GM10248 (cell line): Measurements from ENCODE around the gene UVRAG.

Experiments
- CTCF ChIA-PET: fragments of 300-600 bp; sonication (Branson Sonifier 250); formaldehyde crosslinking; extraction: SDS; loops from one replicate; lab custom pipeline; 2021; ENCODE audit warnings: antibody characterized with exemption; lab: Yijun Ruan, JAX
- POLR2A ChIA-PET: fragments of 350-650 bp; sonication (Branson Sonifier 250); formaldehyde crosslinking; extraction: SDS; loops from one replicate; lab custom pipeline; 2020; ENCODE audit warnings: antibody characterized with exemption; lab: Yijun Ruan, JAX
- DNase-seq: peaks from one replicate; pipeline ENCODE4 v3.0.0; 2012; ENCODE audit errors: extremely low spot score
- TF ChIP-seq, protein P1 (sequence below): IDR thresholded peaks from 2 replicates; pipeline ENCODE4 v1.5.1; 2012; ENCODE audit warnings: mild to moderate bottlenecking, low read depth; ENCODE audit errors: extremely low read depth, missing control alignments, control extremely low read depth

The UVRAG gene

GRCh38 chr11:75815345-75816168, 547 bp downstream of the UVRAG start:
- TF ChIP-seq, protein P1, sequence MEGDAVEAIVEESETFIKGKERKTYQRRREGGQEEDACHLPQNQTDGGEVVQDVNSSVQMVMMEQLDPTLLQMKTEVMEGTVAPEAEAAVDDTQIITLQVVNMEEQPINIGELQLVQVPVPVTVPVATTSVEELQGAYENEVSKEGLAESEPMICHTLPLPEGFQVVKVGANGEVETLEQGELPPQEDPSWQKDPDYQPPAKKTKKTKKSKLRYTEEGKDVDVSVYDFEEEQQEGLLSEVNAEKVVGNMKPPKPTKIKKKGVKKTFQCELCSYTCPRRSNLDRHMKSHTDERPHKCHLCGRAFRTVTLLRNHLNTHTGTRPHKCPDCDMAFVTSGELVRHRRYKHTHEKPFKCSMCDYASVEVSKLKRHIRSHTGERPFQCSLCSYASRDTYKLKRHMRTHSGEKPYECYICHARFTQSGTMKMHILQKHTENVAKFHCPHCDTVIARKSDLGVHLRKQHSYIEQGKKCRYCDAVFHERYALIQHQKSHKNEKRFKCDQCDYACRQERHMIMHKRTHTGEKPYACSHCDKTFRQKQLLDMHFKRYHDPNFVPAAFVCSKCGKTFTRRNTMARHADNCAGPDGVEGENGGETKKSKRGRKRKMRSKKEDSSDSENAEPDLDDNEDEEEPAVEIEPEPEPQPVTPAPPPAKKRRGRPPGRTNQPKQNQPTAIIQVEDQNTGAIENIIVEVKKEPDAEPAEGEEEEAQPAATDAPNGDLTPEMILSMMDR: no peak
- DNase-seq: peak; percentile 28
- POLR2A ChIA-PET: interaction anchor here (0.9 kb wide), 1 partner anchor 9 kb away, joined by 7 read pairs; no protein-coding TSS in a partner anchor
- CTCF ChIA-PET: interaction anchor here (1.2 to 6.1 kb wide), 3 partner anchors 11 to 51 kb away, joined by 3 to 77 read pairs (median 5); no protein-coding TSS in a partner anchor

DNA sequence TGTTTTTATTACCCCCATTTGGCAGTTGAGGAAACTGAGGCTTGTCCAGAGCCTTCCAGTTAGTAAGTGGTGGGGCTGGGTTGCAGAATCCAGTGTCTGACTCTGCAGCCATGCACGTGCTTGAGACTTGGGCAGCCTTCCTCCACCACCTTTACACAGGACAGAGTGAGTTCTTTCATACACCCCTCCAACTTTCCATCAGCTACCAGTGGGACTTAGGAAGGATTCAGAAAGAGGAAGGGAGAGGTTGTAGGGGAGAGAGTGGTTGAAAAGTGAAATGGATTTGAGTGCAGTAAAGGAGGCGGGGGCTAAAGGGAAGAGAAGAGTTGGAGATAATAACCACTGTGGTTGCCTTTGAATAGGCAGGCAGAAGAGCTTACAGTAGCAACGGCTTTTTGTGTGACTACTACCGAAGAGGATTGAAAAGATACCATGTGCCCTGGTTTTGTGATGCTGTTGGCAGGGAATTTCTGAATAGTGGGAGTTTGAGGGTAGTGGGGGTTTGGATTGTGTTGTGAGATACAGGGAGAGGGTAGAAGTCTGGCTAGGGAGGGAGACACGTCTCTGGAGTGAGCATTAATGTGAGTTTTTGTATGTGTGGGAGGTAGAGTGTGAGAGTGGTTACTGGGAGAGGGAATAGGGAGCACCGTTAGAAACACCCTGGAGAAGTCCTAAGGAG, 1.7 kb downstream of the UVRAG start:
- TF ChIP-seq, protein P1: no peak
- POLR2A ChIA-PET: interaction anchor here (0.9 kb wide), 1 partner anchor 57 kb away, joined by 3 read pairs; no protein-coding TSS in a partner anchor
- CTCF ChIA-PET: interaction anchor here (1.0 to 1.7 kb wide), 3 partner anchors 10 to 14 kb away, joined by 3 to 6 read pairs (median 3); no protein-coding TSS in a partner anchor
- no peak for DNase-seq

GRCh38 chr11:75820645-75821044, 5.6 kb downstream of the UVRAG start:
- no peak for DNase-seq
- TF ChIP-seq, protein P1: no peak
- ChIA-PET POLR2A (interaction anchor here (0.6 kb wide), 1 partner anchor 578 kb away, joined by 4 read pairs; no protein-coding TSS in a partner anchor), CTCF (interaction anchor here (1.2 to 4.8 kb wide), 3 partner anchors 9 to 47 kb away, joined by 4 to 28 read pairs (median 10); no protein-coding TSS in a partner anchor)

GRCh38 chr11:75821202-75821601, 6.2 kb downstream of the UVRAG start:
- ChIA-PET CTCF (interaction anchor here (1.2 to 4.8 kb wide), 4 partner anchors 9 to 47 kb away, joined by 4 to 28 read pairs (median 10); no protein-coding TSS in a partner anchor), POLR2A (no interaction called here)
- no peak for DNase-seq
- TF ChIP-seq, protein P1: no peak

DNA sequence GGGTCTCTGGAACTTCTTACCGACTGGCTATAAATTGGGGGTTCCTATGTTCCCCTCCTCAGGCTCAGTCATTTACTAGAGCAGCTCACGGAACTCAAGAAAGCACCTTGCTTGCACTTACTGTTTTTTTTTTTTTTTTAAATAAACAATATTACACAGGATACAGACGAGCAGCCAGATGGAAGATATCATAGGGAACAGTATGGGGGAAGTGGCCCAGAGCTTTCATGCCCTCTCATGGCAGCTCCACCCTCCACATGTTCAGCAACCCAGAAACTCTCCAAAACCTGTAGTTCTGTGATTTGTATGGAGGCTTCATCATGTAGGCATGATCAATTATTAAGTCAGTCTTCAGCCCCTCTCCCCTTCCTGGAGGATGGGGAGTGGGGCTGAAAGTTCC, 7.5 kb downstream of the UVRAG start:
- no peak for DNase-seq
- POLR2A ChIA-PET: no interaction called here
- CTCF ChIA-PET: interaction anchor here (0.8 to 4.8 kb wide), 6 partner anchors 9 to 329 kb away, joined by 4 to 28 read pairs (median 8); no protein-coding TSS in a partner anchor
- TF ChIP-seq, protein P1: no peak

DNA sequence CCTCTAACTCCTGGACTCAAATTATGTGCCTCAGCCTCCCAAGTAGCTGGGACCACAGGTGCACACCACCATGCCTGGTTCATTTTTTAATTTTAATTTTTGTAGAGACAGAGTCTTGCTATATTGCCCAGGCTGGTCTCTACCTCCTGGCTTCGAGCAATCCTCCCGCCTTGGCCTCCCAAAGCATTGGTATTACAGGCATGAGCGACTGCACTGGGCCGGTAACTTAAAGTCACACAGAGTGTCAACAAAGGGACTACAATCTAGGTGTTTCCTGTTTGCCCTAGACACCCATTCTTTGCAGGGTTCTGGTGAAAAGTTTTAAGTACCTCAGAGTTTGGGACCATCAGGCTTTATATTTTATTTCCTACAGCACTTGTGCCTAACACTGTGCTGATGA, 8.4 kb downstream of the UVRAG start:
- POLR2A ChIA-PET: no interaction called here
- TF ChIP-seq, protein P1: no peak
- CTCF ChIA-PET: interaction anchor here (1.3 to 4.8 kb wide), 2 partner anchors 11 to 49 kb away, joined by 4 to 28 read pairs; no protein-coding TSS in a partner anchor
- DNase-seq: no peak
